Testis (tissue), 2 donors: Measurements from ENCODE around the gene RPTOR.

Experiments
- POLR2A ChIP-seq: fragments of 450-650 bp; IDR thresholded peaks from one replicate; pipeline ENCODE4 v1.6.1; 2017; ENCODE audit warnings: antibody characterized with exemption, mild to moderate bottlenecking, moderate library complexity
- TF ChIP-seq, protein P1 (sequence below), 3 experiments: fragments of 450-650 bp in 2 of 3; fragments of 200-600 bp in 1 of 3; sonication (generic) in 1 of 3; IDR thresholded peaks; one replicate each; pipeline ENCODE4 v1.5.1; 2016 to 2019; ENCODE audit warnings: antibody characterized with exemption in 3 of 3, mild to moderate bottlenecking in 2 of 3, moderate library complexity in 1 of 3

DNA sequence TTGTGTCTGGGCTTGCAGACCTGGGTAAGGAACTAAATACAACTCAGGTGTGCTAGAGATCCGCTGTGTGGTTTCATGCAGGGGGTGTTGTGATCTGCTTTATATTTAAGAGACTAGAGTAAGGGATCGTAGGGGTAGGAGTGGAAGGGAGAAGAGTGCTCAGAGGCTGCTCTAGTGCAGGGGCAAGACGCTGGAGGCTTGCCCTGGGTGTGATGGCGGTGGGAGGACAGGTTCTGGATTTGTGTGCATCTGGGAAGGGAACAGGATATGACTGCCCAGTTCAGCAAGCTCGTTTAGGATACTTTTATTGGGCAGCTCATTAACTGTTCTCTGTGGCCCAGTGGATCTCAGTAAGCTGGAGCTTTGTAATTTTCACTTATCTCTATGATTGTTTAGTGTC lies 47.6 kb downstream of the RPTOR start:
- TF ChIP-seq, protein P1, sequence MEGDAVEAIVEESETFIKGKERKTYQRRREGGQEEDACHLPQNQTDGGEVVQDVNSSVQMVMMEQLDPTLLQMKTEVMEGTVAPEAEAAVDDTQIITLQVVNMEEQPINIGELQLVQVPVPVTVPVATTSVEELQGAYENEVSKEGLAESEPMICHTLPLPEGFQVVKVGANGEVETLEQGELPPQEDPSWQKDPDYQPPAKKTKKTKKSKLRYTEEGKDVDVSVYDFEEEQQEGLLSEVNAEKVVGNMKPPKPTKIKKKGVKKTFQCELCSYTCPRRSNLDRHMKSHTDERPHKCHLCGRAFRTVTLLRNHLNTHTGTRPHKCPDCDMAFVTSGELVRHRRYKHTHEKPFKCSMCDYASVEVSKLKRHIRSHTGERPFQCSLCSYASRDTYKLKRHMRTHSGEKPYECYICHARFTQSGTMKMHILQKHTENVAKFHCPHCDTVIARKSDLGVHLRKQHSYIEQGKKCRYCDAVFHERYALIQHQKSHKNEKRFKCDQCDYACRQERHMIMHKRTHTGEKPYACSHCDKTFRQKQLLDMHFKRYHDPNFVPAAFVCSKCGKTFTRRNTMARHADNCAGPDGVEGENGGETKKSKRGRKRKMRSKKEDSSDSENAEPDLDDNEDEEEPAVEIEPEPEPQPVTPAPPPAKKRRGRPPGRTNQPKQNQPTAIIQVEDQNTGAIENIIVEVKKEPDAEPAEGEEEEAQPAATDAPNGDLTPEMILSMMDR (IDR thresholded peaks at IDR 0.05) = no peak
- no peak for TF ChIP-seq POLR2A
